Activated CD4-positive, alpha-beta T cell treated with anti-CD3 and anti-CD28 coated beads, Interleukin-2, amount 10 ng/mL, durations not matched to agents 24 days and 14 days (primary cell): ENCODE results near the gene PKD1. TPM values are rescaled to one million over a fixed set of nuclear protein-coding genes. Genes with fewer than 3 reads are reported as not detected.

Experiments
- DNase-seq: peaks from one replicate; pipeline ENCODE4 v3.0.0; 2022
- H3K27ac Mint-ChIP-seq: one replicate; pipeline ENCODE4 v1.8.0; 2022; ENCODE audit warnings: mild to moderate bottlenecking, mixed read lengths
- H3K27me3 Mint-ChIP-seq: one replicate; pipeline ENCODE4 v1.8.0; 2022; ENCODE audit warnings: mixed read lengths
- H3K36me3 Mint-ChIP-seq: one replicate; pipeline ENCODE4 v1.8.0; 2022; ENCODE audit warnings: low read depth, mild to moderate bottlenecking, mixed read lengths
- H3K4me1 Mint-ChIP-seq: one replicate; pipeline ENCODE4 v1.8.0; 2021; ENCODE audit warnings: mixed read lengths
- H3K4me3 Mint-ChIP-seq: one replicate; pipeline ENCODE4 v1.8.0; 2022; ENCODE audit warnings: mild to moderate bottlenecking, moderate library complexity, mixed read lengths
- H3K9me3 Mint-ChIP-seq: one replicate; pipeline ENCODE4 v1.8.0; 2021; ENCODE audit warnings: mixed read lengths
- intact Hi-C: fragments of 100-400 bp; cut with micrococcal nuclease; formaldehyde crosslinking; loops from one replicate; pipeline ENCODE4 v1.15.1; 2023
- total RNA-seq: library from RNA; stranded (reverse); gene quantifications from 2 replicates; pipeline ENCODE4 v1.2.3, GENCODE V29; 2022

PKD1 gene
- total RNA-seq, 1 donor from 2014 or later: 93.3 TPM

DNA sequence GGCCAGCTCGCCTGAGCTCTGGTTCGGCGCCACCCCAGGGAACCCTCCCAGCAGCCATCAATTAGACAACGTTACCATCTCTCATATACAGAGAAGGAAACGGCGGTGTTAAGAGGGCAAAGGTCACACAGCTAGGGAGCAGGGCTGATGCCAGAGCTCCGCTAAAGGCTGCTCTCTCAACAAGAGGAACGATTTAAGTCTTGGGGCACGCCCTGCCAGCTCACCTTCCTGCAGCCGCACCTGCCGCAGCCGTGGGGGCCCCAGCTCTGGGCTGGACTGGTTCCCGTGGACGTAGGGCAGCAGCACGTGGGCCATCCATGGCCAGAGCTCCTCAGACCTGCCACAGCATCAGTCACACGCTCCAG lies 43.5 kb downstream of the PKD1 start:
- H3K27ac Mint-ChIP-seq: no peak overlapping the region
- no peaks in the 10 kb centered on the region for H3K9me3 Mint-ChIP-seq
- peaks cover 14% of the 10 kb centered on the region for H3K36me3 Mint-ChIP-seq
- H3K4me3 Mint-ChIP-seq: no peak overlapping the region
- intact Hi-C loops: no loop called here
- H3K4me1 Mint-ChIP-seq: no peaks in the 10 kb centered on the region
- no peaks in the 10 kb centered on the region for H3K27me3 Mint-ChIP-seq
- DNase-seq: no peak

DNA sequence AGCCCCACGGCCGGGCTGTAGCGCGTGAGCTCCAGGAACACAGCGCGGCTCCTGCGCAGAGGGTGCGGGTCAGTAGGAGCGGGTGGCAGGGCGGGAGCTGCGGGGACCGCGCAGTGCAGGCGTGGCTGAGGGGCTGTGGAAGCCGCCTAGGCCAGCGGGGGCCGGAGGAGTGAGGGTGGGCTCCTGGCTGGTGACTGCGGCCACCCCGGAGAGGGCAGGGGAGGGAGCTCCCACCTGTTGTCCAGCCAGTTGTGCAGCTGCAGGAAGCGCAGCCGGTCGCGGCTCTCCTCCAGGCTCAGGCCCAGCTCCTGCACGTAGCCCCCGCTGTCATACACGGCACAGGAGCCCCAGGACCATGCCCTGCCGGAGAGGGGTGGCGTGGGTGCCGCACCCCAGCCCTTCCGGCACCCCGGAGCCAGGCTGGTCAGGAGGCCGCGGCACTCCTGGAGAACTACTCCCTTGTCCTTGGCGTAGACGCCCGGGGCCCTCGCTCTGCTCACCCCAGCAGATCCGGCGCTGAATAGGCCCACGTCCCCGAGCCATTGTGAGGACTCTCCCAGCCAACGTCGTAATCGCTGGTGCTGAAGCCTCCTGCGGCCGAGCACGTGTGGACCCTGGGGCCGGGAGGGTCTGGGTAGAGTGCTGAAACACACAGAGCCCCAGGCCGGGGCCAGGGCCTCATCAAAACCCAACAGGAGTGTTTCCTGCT lies 44.0 kb downstream of the PKD1 start:
- Mint-ChIP-seq H3K9me3 (no peaks in the 10 kb centered on the region), H3K27ac (no peak overlapping the region), H3K4me1 (no peaks in the 10 kb centered on the region), H3K4me3 (no peak overlapping the region), H3K27me3 (no peaks in the 10 kb centered on the region), H3K36me3 (peaks cover 14% of the 10 kb centered on the region)
- no peak for DNase-seq
- intact Hi-C loops: no loop called here

DNA sequence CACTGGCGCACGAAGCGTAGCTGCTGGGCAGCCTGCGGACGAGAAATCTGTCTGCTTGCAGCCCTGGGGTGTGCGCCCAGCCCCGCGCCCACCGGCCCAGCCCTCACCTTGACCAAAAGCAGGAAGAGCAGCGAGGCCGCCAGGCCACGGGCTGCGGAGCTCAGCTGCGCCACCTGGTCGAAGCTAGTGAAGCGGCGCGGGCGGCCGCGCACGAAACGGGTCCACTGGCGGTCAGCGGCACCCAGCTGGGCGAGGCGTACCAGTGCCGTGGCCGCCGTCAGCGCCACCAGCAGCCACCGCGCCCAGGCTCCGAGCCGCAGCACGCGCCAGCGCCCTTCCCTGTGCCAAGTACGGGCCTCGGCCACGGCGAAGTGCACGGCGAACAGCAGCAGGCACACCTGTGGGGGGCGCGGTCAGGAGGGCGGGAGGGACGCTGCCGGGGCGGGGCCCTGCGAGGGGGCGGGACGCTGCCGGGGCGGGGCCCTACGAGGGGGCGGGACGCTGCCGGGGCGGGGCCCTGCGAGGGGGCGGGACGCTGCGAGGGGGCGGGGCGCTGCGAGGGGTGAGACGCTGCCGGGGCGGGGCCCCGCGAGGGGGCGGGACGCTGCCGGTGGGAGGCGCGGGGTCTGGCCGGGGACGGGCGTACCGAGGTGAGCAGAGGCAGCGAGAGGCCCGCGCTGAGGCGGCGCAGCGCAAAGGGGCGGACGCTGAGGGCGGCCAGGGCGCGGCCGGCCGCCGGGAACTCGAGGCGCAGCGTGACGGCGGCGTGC lies 44.7 kb downstream of the PKD1 start:
- intact Hi-C loops: no loop called here
- no peaks in the 10 kb centered on the region for H3K4me1 Mint-ChIP-seq
- DNase-seq: no peak
- H3K4me3 Mint-ChIP-seq: no peak overlapping the region
- H3K27ac Mint-ChIP-seq: no peak overlapping the region
- no peaks in the 10 kb centered on the region for H3K9me3 Mint-ChIP-seq
- H3K36me3 Mint-ChIP-seq: peaks cover 14% of the 10 kb centered on the region
- H3K27me3 Mint-ChIP-seq: no peaks in the 10 kb centered on the region

DNA sequence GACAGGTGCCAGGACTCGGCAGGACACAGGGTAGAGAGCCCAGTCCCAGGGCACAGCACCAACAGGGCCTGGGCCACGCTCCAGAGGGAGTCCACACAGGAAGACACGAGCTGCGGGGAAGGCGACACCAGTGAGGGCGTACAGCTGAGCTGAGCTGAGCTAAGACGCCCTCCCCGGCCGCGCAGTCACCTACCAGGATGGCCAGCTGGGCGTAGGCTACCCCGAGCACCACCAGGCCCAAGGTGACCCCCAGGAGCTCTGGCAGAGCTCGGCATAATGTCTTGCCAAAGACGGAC lies 45.3 kb downstream of the PKD1 start:
- Mint-ChIP-seq H3K27me3 (no peaks in the 10 kb centered on the region), H3K27ac (no peak overlapping the region), H3K4me3 (no peak overlapping the region), H3K4me1 (no peaks in the 10 kb centered on the region), H3K9me3 (no peaks in the 10 kb centered on the region), H3K36me3 (peaks cover 14% of the 10 kb centered on the region)
- no peak for DNase-seq
- intact Hi-C loops: no loop called here

DNA sequence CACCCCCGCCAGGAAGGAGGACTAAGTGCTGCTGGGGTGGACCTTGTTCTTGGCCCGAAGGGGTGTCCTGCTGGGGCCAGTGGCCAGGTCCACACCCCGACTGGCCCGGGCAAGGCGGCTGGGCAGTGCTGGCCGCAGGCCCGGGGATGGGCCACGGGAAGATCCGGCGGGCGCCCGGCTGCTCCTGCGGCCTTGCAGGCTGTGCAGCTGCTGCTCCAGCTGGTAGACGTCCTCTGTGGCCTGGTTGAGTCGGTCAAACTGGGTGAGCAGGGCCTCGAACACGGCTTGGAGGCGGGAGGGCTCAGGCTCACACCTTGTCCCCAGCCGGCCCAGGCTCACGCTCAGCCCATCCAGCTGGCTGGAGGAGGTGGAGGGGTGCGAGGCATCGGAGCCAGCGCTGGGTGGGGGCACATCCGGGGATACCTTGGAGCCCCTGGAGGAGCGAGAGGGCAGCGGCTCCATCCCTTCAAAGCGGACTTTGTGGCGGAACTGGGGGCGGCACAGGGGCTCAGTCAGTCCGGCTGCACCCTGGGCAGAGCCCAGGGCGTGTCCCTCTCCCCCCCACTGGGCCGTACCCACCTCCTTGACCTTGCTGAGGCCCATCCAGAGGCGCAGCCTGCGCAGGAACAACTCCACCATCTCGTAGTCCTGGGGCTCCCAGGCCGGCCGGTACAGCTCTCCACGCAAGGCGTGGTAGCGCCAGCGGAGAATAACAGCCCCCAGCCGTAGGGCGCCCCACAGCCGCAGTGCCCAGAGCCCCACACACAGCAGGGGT lies 45.8 kb downstream of the PKD1 start:
- no peaks in the 10 kb centered on the region for H3K4me1 Mint-ChIP-seq

DNA sequence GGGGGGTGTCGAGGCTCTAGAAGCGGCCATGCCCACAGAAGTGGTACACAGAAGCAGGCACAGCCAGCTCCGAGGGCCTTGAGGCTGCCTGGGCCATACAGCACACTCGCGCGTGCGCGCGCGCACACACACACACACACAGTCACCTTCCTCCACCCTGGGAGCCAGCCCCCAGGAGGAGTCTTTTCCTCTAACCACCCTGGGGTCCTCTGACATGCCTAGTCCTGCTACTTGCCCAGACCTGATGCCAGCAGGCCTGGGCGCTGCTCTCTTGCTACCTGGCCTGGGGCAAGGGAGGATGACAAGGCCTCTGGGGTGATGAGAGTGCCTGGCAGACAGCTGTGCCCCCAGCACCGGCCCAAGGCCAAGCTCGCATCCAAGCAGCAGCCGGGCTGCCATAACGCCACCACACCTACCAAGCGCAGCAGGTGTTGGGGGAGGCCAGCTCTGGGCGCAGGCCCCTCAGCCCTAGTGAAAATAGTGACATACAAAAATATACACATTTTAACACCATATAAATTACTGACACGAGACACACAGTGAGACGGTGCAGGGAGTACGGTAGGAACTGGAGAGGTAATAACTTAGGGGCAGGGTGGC lies 46.8 kb downstream of the PKD1 start:
- Mint-ChIP-seq H3K4me1 (no peaks in the 10 kb centered on the region), H3K27me3 (no peaks in the 10 kb centered on the region), H3K27ac (no peak overlapping the region), H3K4me3 (no peak overlapping the region), H3K36me3 (peaks cover 13% of the 10 kb centered on the region), H3K9me3 (no peaks in the 10 kb centered on the region)
- DNase-seq: no peak
- intact Hi-C loops: no loop called here

More for the DNA sequence above, 45.8 kb downstream of the PKD1 start:
- DNase-seq: no peak
- peaks cover 15% of the 10 kb centered on the region for H3K36me3 Mint-ChIP-seq
- no peak overlapping the region for H3K27ac Mint-ChIP-seq
- H3K27me3 Mint-ChIP-seq: no peaks in the 10 kb centered on the region
- H3K4me3 Mint-ChIP-seq: no peak overlapping the region
- H3K9me3 Mint-ChIP-seq: no peaks in the 10 kb centered on the region
- intact Hi-C loops: no loop called here

DNA sequence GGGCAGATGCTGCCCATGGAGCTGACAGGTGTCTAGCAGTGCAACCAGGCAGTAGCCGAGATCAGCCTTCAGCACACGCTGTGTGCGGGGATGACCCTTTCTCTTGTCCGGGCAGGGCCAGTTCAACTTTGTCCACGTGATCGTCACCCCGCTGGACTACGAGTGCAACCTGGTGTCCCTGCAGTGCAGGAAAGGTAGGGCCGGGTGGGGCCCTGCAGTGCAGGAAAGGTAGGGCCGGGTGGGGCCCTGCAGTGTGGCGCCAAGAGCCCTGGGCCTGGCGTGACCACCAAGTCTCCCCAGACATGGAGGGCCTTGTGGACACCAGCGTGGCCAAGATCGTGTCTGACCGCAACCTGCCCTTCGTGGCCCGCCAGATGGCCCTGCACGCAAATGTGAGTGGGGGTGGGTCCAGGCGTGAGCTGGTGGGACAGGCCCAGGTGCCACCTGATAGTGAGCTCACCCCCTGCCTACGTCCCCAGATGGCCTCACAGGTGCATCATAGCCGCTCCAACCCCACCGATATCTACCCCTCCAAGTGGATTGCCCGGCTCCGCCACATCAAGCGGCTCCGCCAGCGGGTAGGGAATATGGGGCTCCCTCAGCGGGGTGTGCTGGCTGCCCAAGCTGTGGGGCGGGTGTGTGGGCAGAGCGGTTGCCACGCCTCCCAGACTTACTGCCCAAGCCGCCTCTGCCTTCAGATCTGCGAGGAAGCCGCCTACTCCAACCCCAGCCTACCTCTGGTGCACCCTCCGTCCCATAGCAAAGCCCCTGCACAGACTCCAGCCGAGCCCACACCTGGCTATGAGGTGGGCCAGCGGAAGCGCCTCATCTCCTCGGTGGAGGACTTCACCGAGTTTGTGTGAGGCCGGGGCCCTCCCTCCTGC lies 47.7 kb downstream of the PKD1 start:
- Mint-ChIP-seq H3K9me3 (no peaks in the 10 kb centered on the region), H3K4me1 (no peaks in the 10 kb centered on the region), H3K4me3 (no peak overlapping the region), H3K27me3 (no peaks in the 10 kb centered on the region), H3K36me3 (peaks cover 15% of the 10 kb centered on the region), H3K27ac (no peak overlapping the region)
- no peak for DNase-seq
- intact Hi-C loops: no loop called here

DNA sequence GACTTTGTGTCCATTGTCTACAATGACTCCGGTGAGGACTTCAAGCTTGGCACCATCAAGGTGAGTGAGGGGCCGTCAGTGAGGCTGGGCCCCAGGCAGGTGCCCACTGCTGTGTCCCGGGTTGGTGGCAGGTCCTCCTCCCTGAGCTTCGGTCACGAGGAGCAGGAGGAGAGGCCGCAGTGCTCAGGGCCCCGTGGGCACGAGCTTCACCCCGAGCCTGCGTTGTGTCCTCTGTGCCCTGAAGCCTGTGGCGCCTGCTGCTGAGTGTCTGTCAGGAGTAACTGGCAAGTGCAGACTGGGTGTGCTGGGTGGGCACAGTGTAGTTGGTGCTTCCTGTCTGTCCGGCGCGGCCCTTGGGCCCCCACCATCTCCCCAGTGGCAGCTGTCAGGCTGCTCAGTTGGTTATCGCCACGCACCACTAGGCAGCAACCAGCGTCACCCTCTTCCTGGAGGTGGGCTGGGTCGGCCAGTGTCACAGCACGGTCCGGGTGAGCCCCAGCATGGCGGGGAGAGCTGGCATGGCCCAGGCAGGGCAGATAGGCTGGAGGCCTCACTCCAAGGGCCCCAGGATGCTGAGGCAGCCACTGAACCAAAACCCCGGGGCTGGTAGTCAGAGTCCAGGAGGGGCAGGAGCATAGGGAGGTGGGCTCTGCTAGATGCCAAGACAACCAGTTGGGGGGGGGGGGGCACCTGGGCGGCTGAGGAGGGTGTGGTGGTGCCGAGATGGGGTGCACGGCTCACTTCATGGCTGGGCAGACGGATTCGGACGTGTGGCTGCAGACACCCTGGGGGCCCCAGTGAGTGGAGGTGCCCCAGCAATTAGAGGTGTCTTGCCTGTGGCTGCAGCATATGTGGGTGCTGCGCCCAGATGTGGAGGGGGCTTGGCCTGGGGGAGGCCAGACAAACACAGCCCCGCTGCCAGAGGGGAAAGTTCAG lies 48.6 kb downstream of the PKD1 start:
- Mint-ChIP-seq H3K36me3 (peaks cover 20% of the 10 kb centered on the region), H3K27me3 (no peaks in the 10 kb centered on the region), H3K4me3 (no peak overlapping the region), H3K4me1 (no peaks in the 10 kb centered on the region), H3K9me3 (no peaks in the 10 kb centered on the region), H3K27ac (no peak overlapping the region)
- intact Hi-C loops: no loop called here
- DNase-seq: no peak

DNA sequence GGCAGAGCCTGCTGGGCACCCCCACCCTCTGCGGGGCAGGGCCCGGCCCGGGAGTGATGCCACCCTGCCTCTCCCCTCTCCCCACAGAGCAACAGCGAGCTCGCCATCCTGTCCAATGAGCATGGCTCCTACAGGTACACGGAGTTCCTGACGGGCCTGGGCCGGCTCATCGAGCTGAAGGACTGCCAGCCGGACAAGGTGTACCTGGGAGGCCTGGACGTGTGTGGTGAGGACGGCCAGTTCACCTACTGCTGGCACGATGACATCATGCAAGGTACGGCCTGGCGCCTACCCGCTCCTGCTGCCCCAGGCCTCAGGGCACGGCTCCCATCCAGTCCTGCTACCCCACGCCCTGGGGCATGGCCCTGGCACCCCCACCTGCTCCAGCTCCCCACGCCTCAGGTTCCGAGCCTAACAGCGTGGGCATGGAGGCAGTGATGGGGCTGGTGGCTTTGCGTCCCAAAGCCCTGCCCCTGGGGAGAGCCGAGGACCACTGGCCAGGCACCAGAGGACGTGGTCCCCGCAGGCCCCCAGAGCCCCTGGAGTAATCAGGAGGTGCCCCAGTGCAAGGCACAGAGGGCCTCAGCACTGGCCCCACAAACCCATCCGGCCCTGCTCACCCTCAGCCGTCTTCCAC lies 49.5 kb downstream of the PKD1 start:
- no peak overlapping the region for H3K27ac Mint-ChIP-seq
- H3K4me3 Mint-ChIP-seq: no peak overlapping the region
- intact Hi-C loops: no loop called here
- peaks cover 20% of the 10 kb centered on the region for H3K36me3 Mint-ChIP-seq
- H3K4me1 Mint-ChIP-seq: no peaks in the 10 kb centered on the region
- no peak for DNase-seq
- no peaks in the 10 kb centered on the region for H3K9me3 Mint-ChIP-seq
- no peaks in the 10 kb centered on the region for H3K27me3 Mint-ChIP-seq

DNA sequence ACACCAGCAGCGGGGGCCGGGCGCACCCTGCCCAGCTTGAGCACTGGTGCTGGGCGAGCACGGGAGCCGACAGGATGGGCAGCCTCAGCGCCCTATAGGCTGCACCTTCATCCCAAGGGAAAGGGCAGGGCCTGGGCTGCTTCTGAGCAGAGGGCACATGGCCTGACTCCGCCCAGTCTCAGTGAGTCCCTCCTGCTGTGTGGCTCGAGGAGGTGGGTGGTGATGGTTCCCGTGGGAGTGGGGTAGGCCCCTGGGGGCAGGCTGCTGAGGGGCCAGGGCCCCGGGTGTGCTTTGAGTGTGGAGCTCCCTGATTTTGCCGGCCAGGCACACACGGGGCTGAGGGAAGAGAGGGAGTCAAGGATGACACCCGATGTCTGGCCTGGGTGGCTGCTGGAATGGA lies 50.0 kb downstream of the PKD1 start:
- peaks cover 20% of the 10 kb centered on the region for H3K36me3 Mint-ChIP-seq
- no peaks in the 10 kb centered on the region for H3K9me3 Mint-ChIP-seq
- no peak overlapping the region for H3K4me3 Mint-ChIP-seq
- DNase-seq: no peak
- H3K4me1 Mint-ChIP-seq: no peaks in the 10 kb centered on the region
- intact Hi-C loops: no loop called here
- H3K27ac Mint-ChIP-seq: no peak overlapping the region
- no peaks in the 10 kb centered on the region for H3K27me3 Mint-ChIP-seq

DNA sequence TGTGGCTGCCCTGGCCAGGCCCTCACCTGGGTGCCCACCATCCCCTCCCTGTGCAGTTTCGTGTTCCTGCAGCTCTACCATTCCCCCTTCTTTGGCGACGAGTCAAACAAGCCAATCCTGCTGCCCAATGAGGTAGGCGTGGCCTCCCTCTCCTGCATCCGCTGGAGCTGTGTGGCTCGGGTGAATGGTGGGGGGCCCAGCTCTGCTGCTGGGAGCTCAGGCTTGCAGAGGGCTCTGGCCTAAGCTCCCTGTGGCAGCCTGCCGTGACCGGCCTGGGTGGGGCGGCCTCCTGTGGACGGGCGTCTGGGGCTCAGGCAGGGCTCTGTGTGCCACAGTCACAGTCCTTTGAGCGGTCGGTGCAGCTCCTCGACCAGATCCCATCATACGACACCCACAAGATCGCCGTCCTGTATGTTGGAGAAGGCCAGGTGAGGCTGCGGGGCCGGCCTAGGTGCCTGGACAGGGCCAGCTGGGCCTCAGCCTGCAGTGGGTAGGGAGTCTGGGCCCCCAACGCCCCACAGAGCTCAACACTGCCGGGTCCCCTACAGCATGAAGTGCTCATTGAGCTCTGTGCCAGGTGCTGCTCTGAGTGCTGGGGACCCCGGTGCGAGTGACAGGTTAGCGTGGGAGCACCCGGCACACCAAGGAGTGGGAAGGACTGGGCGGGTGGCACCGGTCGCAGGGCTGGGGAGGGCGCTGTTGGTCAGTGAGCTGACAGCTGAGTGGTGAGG lies 50.6 kb downstream of the PKD1 start:
- H3K9me3 Mint-ChIP-seq: no peaks in the 10 kb centered on the region
- peaks cover 16% of the 10 kb centered on the region for H3K36me3 Mint-ChIP-seq
- H3K4me3 Mint-ChIP-seq: no peak overlapping the region
- intact Hi-C loops: no loop called here
- H3K27me3 Mint-ChIP-seq: no peaks in the 10 kb centered on the region
- H3K27ac Mint-ChIP-seq: no peak overlapping the region
- no peak for DNase-seq
- H3K4me1 Mint-ChIP-seq: no peaks in the 10 kb centered on the region
